Stimulated activated CD8-positive, alpha-beta memory T cell treated with anti-CD3 and anti-CD28 coated beads, Interleukin-2, amount 100 ng/mL, for 48 hours (primary cell): Measurements from ENCODE around the gene WNT1.

Experiments
- DNase-seq, 2 donors: peaks; one replicate each; pipeline ENCODE4 v3.0.0-alpha.2; 2020; ENCODE audit warnings: low read depth in 2 of 2

Gene WNT1

GRCh38 chr12:48978291-48978740, at the start of gene WNT1:
WNT1 (plus strand) TSS chr12:48978322; CDS start chr12:48978651, 329 bp downstream.
- DNase-seq, result no peak

GRCh38 chr12:48929551-48929950, 48.6 kb upstream of the WNT1 start:
- DNase-seq, result no peak

GRCh38 chr12:48930475-48930874, 47.6 kb upstream of the WNT1 start:
- no peak for DNase-seq

- DNase-seq, result no peak
Measured at GRCh38 chr12:48932878-48933277, 45.2 kb upstream of the WNT1 start.

- DNase-seq, result no peak
Measured at GRCh38 chr12:48933664-48934311, 44.3 kb upstream of the WNT1 start.

- DNase-seq, result no peak
Measured at GRCh38 chr12:48934312-48934706, 43.8 kb upstream of the WNT1 start.

GRCh38 chr12:48936379-48936979, 41.6 kb upstream of the WNT1 start:
- peak; percentile 71 to 81 for DNase-seq

GRCh38 chr12:48937170-48937569, 41.0 kb upstream of the WNT1 start:
- no peak for DNase-seq

- DNase-seq, result no peak
Measured at GRCh38 chr12:48938805-48939204, 39.3 kb upstream of the WNT1 start.

- DNase-seq, result no peak
Measured at GRCh38 chr12:48940181-48940580, 37.9 kb upstream of the WNT1 start.

- no peak for DNase-seq
Measured at GRCh38 chr12:48943221-48943620, 34.9 kb upstream of the WNT1 start.

GRCh38 chr12:48946205-48946604, 31.9 kb upstream of the WNT1 start:
- DNase-seq, result no peak

GRCh38 chr12:48946943-48947342, 31.2 kb upstream of the WNT1 start:
- DNase-seq, result no peak

GRCh38 chr12:48947727-48948126, 30.4 kb upstream of the WNT1 start:
- no peak for DNase-seq

GRCh38 chr12:48952691-48953090, 25.4 kb upstream of the WNT1 start:
- DNase-seq, result no peak

GRCh38 chr12:48954061-48954460, 24.1 kb upstream of the WNT1 start:
- no peak for DNase-seq

GRCh38 chr12:48954841-48955501, 23.2 kb upstream of the WNT1 start:
- DNase-seq, result no peak

GRCh38 chr12:48956279-48957140, 21.6 kb upstream of the WNT1 start:
- DNase-seq, result no peak

GRCh38 chr12:48957141-48958048, 20.7 kb upstream of the WNT1 start, which contains the start of gene ARF3:
ARF3 (minus strand) TSS chr12:48957487; CDS start chr12:48941095, 16,392 bp downstream.
- DNase-seq, result peak; percentile 89

- DNase-seq, result no peak
Measured at GRCh38 chr12:48958049-48958388, 20.1 kb upstream of the WNT1 start.

GRCh38 chr12:48960834-48961233, 17.3 kb upstream of the WNT1 start:
- no peak for DNase-seq
